Stimulated activated effector memory CD8-positive, alpha-beta T cell treated with anti-CD3 and anti-CD28 coated beads, Interleukin-12 subunit alpha, Interleukin-12 subunit beta, amount 100 ng/mL, for 72 hours (primary cell): ENCODE measurements around the gene HOXD3.

Experiments used
- ATAC-seq: fragments of 150-1000 bp; cut with Tn5 transposase; 2 replicates; pipeline ENCODE4 v1.10.0; 2021
- DNase-seq, 2 donors: peaks; one replicate each; pipeline ENCODE4 v3.0.0; 2021 to 2022; ENCODE audit warnings: low spot score in 2 of 2
- H3K27ac Mint-ChIP-seq: one replicate; pipeline ENCODE4 v1.8.0; 2022; ENCODE audit warnings: mild to moderate bottlenecking, mixed read lengths
- H3K36me3 Mint-ChIP-seq: one replicate; pipeline ENCODE4 v1.8.0; 2022; ENCODE audit warnings: mild to moderate bottlenecking, mixed read lengths
- H3K4me1 Mint-ChIP-seq: one replicate; pipeline ENCODE4 v1.8.0; 2022; ENCODE audit warnings: mixed read lengths
- H3K4me3 Mint-ChIP-seq: one replicate; pipeline ENCODE4 v1.8.0; 2022; ENCODE audit warnings: mild to moderate bottlenecking, mixed read lengths
- H3K9me3 Mint-ChIP-seq: one replicate; pipeline ENCODE4 v1.8.0; 2022; ENCODE audit warnings: mixed read lengths

HOXD3 gene

DNA sequence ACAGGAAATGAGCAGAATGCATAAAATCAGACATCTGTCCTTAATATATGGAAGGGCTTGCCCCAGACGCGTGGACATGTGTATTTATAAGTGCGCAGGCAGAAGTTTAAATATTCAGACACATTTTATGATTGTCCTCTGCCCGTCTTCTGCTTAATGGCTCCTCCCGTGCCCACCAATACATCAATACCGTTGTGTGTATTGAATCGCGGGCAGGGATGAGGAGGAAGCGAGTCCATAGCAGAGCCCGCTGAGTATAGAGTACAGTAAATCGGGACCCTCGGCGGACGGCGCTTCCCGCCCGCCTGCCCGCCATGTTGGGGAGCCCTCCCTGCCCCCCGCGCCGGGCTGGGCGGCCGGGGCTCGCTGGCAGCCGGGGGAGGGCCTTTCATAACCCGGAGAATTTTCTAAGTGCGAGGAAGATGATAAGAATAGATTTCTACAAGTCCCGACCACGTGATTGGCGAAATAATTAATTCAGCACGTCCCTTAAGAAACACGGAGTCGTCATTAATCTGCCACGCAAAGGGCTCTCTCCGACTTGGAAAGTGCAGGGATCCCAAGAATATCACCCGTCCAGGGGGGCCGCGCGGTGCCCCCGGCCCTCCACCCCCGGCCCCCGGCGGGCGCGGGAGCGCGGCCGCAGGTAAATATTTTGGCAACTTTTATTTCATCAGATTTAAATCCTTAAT, at the start of gene HOXD3:
Gene HOXD3, plus strand, starts transcription at position 501 of the 692 bp plus-strand sequence. CDS start 11,808 bp downstream, outside the sequence.
- DNase-seq: no peak
- Mint-ChIP-seq H3K36me3 (peaks cover 6% of the 10 kb centered on the region), H3K4me3 (peak within 1 kb of the TSS; percentile 47), H3K9me3 (no peaks in the 10 kb centered on the region), H3K27ac (no peak within 1 kb of the TSS), H3K4me1 (peaks cover 21% of the 10 kb centered on the region)
- ATAC-seq: no peak

DNA sequence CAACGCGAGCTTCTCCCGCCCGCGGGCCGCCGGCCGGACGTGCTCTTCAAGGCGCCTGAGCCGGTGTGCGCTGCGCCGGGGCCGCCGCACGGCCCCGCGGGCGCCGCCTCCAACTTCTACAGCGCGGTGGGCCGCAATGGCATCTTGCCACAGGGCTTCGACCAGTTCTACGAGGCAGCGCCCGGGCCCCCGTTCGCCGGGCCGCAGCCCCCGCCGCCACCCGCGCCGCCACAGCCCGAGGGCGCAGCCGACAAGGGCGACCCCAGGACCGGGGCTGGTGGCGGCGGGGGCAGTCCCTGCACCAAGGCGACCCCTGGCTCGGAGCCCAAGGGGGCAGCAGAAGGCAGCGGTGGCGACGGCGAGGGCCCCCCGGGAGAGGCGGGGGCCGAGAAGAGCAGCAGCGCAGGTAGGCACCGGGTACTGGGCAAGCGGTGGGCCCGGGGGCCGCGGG, 49.4 kb upstream of the HOXD3 start:
- no peaks in the 10 kb centered on the region for H3K9me3 Mint-ChIP-seq
- ATAC-seq (no peak), DNase-seq (no peak)
- no peak overlapping the region for H3K4me3 Mint-ChIP-seq
- peaks cover 38% of the 10 kb centered on the region for H3K4me1 Mint-ChIP-seq
- peaks cover 7% of the 10 kb centered on the region for H3K36me3 Mint-ChIP-seq
- H3K27ac Mint-ChIP-seq: no peak overlapping the region

DNA sequence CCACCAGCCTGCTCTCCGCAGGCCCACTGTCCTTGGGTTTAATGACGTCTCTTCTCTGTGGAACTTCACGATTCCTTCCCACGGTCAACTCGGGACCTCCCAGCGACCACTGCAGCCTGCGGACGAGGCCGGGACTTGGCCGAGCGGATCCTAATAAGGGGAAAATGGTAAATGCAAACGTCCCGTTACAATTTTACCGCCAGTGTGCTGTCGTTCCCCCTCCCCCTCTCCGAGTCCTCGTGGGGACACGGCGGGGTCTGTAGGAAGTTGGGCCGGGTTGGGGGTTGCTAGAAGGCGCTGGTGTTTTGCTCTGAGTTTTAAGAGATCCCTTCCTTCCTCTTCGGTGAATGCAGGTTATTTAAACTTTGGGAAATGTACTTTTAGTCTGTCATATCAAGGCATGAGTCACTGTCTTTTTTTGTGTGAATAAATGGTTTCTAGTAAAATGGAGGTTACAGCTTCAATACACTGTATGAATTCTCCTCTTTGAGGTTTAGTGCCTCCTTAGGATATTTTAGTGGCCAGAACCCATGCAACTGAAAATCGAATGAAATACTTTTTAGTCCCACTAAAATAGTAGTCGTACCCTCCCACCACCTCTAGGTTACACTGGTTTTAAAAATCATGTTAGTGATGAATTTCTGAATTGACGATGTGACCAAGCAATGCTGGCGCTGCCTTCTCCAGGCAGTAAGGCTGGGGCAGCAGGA, 47.8 kb upstream of the HOXD3 start:
- ATAC-seq (no peak), DNase-seq (no peak)
- Mint-ChIP-seq H3K9me3 (no peaks in the 10 kb centered on the region), H3K4me1 (peaks cover 33% of the 10 kb centered on the region), H3K36me3 (peaks cover 7% of the 10 kb centered on the region), H3K4me3 (no peak overlapping the region), H3K27ac (no peak overlapping the region)

DNA sequence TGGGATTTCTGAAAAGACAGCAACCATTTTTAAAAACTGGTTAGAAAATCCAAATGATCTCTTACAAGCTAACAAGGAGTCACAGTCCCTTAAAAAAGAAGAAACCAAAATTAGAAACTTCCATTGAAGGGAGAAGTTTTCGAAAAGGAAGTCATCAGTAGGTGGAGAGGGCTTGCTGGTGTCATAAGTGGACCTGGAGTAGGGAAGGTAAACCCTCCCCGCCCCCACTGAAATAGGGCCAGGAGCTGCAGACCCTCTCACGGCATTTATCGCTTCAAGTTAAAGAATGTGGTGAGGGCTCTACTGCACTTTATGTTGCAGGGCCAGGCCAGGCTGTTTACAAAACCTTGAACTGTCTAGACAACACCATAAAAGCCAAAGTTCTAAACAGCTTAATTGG, 47.2 kb upstream of the HOXD3 start:
- DNase-seq: no peak
- H3K9me3 Mint-ChIP-seq: no peaks in the 10 kb centered on the region
- no peak overlapping the region for H3K27ac Mint-ChIP-seq
- H3K4me3 Mint-ChIP-seq: no peak overlapping the region
- H3K4me1 Mint-ChIP-seq: peaks cover 27% of the 10 kb centered on the region
- H3K36me3 Mint-ChIP-seq: peaks cover 7% of the 10 kb centered on the region
- no peak for ATAC-seq

DNA sequence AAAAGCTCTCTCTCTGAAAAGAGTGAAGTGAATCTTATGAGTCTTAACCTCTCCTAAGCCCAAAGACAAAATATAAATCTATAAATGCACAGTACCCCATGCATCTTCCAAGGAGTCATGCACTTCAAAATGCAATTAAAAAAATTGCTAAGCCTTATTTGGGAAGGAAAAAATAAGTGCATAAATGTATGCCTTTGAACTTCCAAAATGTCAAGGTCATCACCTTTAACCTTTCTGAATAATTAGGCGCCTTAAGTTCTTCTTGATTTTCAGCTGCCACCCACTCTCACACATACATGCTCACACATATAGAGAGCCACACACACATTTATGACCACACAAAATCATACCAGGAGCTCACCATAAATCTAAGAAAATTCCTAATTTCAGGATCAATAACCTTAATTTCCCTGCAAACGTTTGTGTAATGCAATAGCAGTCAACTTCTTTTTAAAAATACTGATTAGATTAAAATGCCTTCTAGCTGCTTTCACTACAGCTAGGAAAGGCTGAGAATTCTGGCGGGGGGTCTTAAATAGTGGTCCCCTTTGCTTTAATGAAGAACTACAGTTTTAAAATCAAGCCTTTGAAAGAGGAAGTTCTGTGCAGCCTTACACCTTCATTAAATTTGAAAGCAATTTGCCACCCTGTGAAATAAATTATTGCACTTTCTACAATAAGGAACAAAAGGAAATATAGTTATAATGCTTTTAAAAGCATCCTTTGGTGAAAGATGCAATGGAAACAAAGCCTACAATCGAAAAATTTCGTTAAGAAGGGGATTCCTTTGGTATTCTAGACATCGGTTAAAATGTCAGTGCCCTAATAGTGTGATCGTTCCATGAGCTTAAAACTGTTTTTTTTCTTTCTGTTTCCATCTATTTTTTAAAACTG, 46.4 kb upstream of the HOXD3 start:
- no peaks in the 10 kb centered on the region for H3K9me3 Mint-ChIP-seq
- DNase-seq (no peak), ATAC-seq (no peak)
- peaks cover 7% of the 10 kb centered on the region for H3K36me3 Mint-ChIP-seq
- peaks cover 19% of the 10 kb centered on the region for H3K4me1 Mint-ChIP-seq
- H3K27ac Mint-ChIP-seq: no peak overlapping the region
- H3K4me3 Mint-ChIP-seq: no peak overlapping the region

DNA sequence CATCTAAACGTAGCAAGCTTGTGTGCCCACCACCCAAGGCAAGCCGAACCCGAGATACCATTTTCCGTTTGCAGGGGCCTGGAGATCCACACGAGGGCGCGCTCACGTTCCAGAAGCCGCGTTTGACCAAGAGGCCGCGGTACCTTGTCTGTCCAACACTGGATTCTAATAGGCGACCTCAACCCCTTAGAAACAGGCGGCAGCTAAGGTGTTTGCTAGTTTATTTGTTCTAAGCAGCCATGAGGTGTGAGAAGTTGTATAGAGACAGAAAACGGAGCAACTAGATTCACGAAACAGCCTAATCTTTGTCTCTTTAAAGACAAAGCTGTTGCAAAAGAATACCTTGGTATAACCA, 45.8 kb upstream of the HOXD3 start:
- no peaks in the 10 kb centered on the region for H3K9me3 Mint-ChIP-seq
- H3K27ac Mint-ChIP-seq: no peak overlapping the region
- H3K4me1 Mint-ChIP-seq: peaks cover 13% of the 10 kb centered on the region
- H3K36me3 Mint-ChIP-seq: peaks cover 3% of the 10 kb centered on the region
- DNase-seq (no peak), ATAC-seq (no peak)
- H3K4me3 Mint-ChIP-seq: no peak overlapping the region

DNA sequence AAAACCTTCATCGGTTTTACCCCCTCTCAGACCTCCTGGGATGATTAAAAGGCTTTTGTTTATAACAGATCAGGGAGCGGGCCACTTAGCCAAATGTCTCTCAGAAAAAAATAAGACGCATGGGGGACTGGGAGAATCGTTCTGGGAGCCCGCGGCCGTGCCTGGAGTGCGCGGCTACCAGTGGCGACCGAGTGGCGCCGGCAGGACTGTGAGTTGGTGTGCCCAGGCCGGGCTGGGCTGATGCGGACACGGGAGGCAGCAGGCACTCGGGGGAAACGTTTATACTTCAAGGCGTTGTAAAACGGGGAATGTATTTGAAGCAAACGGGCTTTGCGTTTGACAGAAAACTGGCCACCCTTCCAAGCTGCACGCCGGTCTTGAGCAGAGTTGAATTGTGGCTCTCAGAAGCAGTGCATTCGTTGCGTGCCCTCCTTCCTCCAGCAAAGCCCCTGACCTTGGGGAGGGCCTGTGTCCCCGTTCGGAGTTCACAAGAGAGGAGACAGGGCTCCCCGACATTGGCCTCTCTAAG, 45.2 kb upstream of the HOXD3 start:
- no peak overlapping the region for H3K4me3 Mint-ChIP-seq
- H3K27ac Mint-ChIP-seq: no peak overlapping the region

DNA sequence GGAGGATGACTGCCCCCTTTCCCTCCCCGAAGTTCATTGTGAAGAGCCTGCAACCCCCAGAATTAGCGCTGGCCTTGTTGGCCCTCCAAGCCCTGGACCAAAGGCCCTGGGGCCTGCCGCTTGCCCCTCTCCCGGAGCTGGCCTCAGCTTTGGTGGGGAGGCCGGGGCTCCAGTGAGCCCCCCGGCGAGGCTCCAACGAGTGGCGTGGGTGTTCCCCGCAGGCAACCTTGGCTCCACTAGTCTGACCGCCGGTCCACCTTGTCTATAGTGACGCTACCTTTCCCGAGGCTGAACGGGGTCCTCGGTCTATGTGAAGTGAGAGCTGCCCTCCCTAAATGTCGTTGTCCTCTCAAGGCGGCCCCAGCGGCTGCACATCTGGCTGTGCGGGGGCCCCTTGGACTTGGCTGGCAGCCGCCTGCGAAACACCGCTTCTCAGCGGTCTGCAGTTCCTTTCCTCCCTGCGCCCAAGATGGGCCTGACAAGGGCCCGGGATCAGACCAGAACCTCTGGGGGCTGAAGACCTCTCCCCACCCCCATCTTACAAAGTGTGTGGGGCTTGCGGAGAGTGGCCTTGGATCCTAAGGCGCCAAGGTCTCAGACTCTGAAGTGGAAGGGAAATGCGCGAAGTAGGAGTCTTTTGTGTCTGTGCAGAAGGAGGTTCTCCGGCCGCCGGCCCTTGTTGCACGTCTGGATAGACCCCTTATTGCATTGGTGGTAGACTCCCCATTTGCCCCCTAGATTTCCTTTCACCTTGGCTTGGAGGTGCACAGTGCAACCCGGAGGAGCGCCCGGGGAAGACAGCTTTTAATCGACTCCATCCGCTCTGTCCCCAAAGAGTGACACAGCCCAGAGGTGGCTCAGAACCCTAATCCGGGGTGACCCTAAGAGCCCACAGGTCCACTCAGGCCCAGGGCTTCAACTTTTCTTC, 44.5 kb upstream of the HOXD3 start:
- H3K27ac Mint-ChIP-seq: no peak overlapping the region
- no peak overlapping the region for H3K4me3 Mint-ChIP-seq
- H3K4me1 Mint-ChIP-seq: peaks cover 10% of the 10 kb centered on the region
- no peaks in the 10 kb centered on the region for H3K36me3 Mint-ChIP-seq
- no peaks in the 10 kb centered on the region for H3K9me3 Mint-ChIP-seq
- ATAC-seq: no peak
- DNase-seq: no peak

More for the DNA sequence above, 45.2 kb upstream of the HOXD3 start:
- DNase-seq (no peak), ATAC-seq (no peak)
- H3K9me3 Mint-ChIP-seq: no peaks in the 10 kb centered on the region
- H3K4me1 Mint-ChIP-seq: peaks cover 10% of the 10 kb centered on the region
- H3K36me3 Mint-ChIP-seq: no peaks in the 10 kb centered on the region

DNA sequence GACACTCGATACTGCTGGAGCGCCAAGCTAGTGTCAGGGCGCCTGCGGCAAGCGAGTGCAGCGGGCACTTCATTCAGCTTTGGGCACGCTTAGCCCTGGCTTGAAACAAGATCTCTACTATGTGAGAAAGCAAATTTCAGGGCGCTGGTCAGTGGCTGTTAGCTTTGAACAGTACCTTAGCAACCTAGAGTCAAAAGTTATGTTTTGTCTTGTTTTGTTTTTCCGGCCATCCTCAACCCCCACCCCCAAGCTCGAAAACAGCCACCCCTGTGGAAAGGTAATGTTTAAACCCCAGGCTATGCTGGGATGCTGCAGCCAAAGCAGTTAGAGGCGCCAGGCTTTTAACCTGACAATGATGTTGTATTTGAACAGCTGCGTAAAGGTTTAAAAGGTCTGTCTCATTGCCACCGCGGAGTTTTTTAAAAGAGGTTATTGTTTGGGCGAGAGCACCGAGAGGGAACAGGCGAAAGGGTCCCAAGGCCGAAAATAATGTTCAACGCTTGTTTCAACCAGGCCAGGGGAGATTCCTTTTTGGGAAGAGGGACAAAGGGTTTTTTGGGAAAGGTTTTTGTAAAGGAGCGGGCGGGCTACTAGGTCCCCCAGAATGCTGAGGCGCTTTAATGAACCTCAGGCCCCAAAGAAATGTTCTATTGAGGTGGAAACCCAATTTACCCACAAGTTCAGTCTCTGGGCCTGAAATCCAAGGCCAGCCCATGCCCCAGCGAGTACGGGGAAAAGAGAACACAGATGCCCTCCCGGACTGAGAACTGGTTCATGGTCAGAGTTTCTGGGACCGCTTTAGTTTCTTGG, 42.8 kb upstream of the HOXD3 start:
- Mint-ChIP-seq H3K36me3 (no peaks in the 10 kb centered on the region), H3K27ac (no peak overlapping the region), H3K9me3 (no peaks in the 10 kb centered on the region), H3K4me1 (peaks cover 15% of the 10 kb centered on the region), H3K4me3 (no peak overlapping the region)
- ATAC-seq (no peak), DNase-seq (no peak)

DNA sequence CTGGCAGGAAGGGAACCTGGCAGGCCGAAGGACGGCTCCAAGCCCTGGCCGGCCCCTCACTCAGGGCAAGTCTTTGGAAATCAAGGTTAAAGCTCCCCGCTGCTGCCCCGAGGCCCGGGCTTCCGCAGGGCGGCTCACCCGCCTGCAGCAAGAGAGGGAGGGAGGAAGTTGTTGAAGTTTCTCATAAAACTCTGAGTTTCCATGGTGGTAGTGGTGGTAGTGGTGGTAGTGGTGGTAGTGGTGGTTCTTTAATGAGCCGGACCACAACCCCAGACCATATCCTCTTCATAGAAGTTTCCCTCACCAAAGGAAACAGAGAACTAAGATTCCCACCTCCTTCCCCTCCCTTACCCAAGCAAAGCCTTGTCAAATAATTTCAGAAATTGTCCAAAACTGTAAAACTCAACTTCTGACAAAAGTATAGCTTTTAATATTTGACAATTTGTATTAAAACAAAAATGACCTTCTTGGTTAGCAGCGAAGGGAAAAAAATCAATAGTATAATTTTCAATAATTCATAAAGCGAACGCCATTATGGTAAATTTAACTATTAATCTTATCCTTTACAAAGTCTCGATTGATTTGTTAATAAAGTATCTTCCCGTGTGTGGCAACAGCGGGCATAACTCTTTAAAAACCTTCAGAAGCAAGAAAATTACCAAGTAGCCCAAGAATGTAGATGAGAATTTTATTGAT, 42.0 kb upstream of the HOXD3 start:
- DNase-seq (no peak), ATAC-seq (no peak)
- Mint-ChIP-seq H3K36me3 (no peaks in the 10 kb centered on the region), H3K4me1 (peaks cover 12% of the 10 kb centered on the region), H3K9me3 (no peaks in the 10 kb centered on the region), H3K27ac (no peak overlapping the region), H3K4me3 (no peak overlapping the region)

DNA sequence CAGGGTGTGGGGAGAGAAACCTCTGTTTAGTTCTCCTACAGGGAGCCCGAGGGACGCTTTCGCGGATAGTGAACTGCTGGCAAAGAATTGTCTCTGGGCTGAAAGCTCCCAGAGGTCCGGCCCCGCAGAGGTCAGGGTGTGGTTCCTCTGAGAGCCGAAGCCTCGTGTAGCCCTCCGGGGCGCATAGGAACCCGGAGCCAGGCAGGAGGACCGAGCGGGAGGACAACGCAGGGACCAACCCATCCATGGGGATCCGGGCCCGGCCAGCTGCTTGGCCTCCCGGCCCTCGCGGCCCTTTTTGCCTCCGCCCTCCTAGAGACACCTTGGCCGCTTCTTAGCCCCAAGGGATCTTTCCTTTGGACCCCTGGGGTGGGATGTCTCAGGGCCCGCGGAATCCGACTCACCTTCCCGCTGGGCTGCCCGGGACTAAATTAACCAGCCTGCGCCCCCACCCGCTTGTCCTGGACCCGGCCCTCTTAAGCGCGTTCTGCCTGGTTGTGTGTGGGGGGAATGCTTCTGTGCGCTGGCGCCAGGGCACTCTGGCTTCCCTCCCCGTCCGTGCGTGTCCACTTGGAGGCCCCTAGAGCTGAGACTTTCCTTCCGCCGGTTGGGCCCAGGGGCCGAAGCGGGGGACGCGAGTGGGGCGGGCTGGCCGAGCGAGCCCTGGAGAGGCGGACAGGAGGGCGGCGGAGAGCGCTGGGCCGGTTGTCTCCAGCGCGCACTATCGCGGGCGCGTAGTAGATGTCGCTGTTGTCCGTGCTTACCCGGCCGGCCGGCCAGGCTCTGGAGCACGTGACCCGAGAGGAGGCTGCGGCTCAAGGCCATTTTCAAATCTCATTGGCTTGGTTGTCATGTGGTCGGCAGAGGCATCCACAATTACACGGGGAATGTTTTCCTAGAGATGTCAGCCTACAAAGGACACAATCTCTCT, 41.0 kb upstream of the HOXD3 start, which contains the start of gene HOXD10:
Gene HOXD10, plus strand, starts transcription at position 896 of the 931 bp plus-strand sequence. CDS start 56 bp downstream, outside the sequence.
- Mint-ChIP-seq H3K36me3 (no peaks in the 10 kb centered on the region), H3K27ac (no peak within 1 kb of the TSS), H3K9me3 (no peaks in the 10 kb centered on the region), H3K4me1 (peaks cover 12% of the 10 kb centered on the region), H3K4me3 (no peak within 1 kb of the TSS)
- DNase-seq (no peak), ATAC-seq (no peak)

DNA sequence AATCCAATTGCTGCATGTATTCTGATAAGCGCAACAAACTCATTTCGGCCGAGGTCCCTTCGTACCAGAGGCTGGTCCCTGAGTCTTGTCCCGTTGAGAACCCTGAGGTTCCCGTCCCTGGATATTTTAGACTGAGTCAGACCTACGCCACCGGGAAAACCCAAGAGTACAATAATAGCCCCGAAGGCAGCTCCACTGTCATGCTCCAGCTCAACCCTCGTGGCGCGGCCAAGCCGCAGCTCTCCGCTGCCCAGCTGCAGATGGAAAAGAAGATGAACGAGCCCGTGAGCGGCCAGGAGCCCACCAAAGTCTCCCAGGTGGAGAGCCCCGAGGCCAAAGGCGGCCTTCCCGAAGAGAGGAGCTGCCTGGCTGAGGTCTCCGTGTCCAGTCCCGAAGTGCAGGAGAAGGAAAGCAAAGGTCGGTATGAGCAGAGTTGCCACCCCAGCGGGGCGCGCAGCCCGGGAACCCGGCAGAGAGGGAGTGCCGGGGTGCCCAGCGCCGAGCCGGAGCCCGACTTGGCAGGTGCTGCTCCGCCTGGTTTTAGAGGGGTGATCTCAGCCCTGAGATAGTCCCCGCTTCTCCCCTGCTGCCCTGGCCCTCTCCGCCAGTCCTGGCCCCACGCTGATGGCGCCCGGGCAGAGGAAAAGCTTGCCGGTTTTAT, 39.8 kb upstream of the HOXD3 start:
- Mint-ChIP-seq H3K36me3 (no peaks in the 10 kb centered on the region), H3K9me3 (no peaks in the 10 kb centered on the region), H3K4me3 (no peak overlapping the region), H3K27ac (no peak overlapping the region), H3K4me1 (peaks cover 12% of the 10 kb centered on the region)
- ATAC-seq (no peak), DNase-seq (no peak)
